ENCODE data around the gene PRODH. TPM values are rescaled to one million over a fixed set of nuclear protein-coding genes. Genes with fewer than 3 reads are reported as not detected.
"Not testable (repeated sequence)": the region's sequence is repeated elsewhere in the genome, so short reads cannot be mapped to it uniquely, and the experiment has no call there.

PRODH gene
- polyA plus RNA-seq, 1 of the 3 experiments (the other 2 are of a cell fraction) = 0.03 TPM

DNA sequence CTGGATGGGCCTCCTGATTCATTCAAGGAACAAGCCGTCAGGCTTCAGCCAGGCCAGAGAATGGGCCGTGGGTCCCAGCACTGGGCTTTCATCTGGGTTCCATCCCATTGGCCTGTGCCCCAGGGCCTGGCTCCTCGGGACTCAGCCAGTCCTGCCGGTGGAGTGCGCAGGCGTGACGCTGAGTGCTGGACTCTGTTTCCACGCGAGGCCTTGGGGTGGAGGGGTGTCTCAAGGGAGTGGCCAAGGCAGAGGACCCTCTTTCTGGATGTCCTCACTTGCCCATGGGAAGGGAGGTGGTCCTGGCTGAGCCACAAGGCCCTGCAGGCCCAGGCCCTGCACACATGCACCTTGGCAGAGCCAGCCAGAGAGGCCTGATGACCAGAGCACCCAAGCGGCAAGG lies 28.0 kb upstream of the PRODH start:
- H3K79me2 ChIP-seq (ENCODE audit: insufficient read depth); DNase-seq; H3K27me3 ChIP-seq (ENCODE audit: insufficient read depth); POLR2A ChIA-PET; H2AFZ ChIP-seq (ENCODE audit: low read depth); H3K36me3 ChIP-seq (replicated peaks in 1 of 2; ENCODE audit: control insufficient read depth in 1 of 2, insufficient read depth in 2 of 2, low read length in 1 of 2); H3K9me3 ChIP-seq; H3K9ac ChIP-seq; H3K4me3 ChIP-seq (ENCODE audit: low read depth in 2 of 2, low read length in 1 of 2); H3K4me2 ChIP-seq; H3F3A ChIP-seq (replicated peaks; ENCODE audit: insufficient read depth); H3K27ac ChIP-seq (ENCODE audit: low read depth in 2 of 2, low read length in 1 of 2); H4K20me1 ChIP-seq (ENCODE audit: insufficient read depth); CTCF ChIA-PET; H3K9me2 ChIP-seq: not testable (repeated sequence)
- peaks cover 0 to 18% of the 10 kb centered on the region in 2 experiments; a peak in 1 of 4 replicates for H3K4me1 ChIP-seq (ENCODE audit: control insufficient read depth in 1 of 2, insufficient read depth in 2 of 2, low read depth in 1 of 2, low read length in 1 of 2)
- WGBS (ENCODE audit: low lambda C conversion rate) = 47% methylated on average over 2 of the region's 10 CpGs

DNA sequence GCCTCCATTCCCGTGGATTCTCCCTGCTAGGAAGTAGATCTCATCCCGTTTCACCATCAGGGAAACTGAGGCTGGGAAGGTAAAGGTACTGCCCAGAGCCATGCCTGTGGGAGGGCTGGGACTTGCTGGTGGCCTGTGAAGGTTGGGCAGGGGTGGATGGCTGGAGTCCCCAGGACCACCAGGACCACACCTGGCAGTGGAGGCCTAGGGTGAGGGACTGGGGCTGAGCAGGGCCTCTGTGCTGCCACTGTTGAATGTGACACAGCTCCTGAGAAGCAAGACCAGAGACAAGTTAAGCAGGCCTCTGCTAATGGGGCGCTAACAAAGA lies 26.2 kb upstream of the PRODH start:
- H3K9me2 ChIP-seq = no peaks in the 10 kb centered on the region
- peaks cover 0 to 8% of the 10 kb centered on the region in 2 experiments; a peak in 1 of 4 replicates for H3K4me1 ChIP-seq (ENCODE audit: control insufficient read depth in 1 of 2, insufficient read depth in 2 of 2, low read depth in 1 of 2, low read length in 1 of 2)
- H2AFZ ChIP-seq (ENCODE audit: low read depth) = no peak overlapping the region
- H3K27ac ChIP-seq (ENCODE audit: low read depth in 2 of 2, low read length in 1 of 2) = no peak overlapping the region
- no peaks in the 10 kb centered on the region for H3K27me3 ChIP-seq (ENCODE audit: insufficient read depth)
- H3F3A ChIP-seq (replicated peaks; ENCODE audit: insufficient read depth) = no peaks in the 10 kb centered on the region
- no peaks in the 10 kb centered on the region for H3K36me3 ChIP-seq (replicated peaks in 1 of 2; ENCODE audit: control insufficient read depth in 1 of 2, insufficient read depth in 2 of 2, low read length in 1 of 2)
- no peaks in the 10 kb centered on the region for H3K9me3 ChIP-seq
- no peak overlapping the region for H3K4me3 ChIP-seq (ENCODE audit: low read depth in 2 of 2, low read length in 1 of 2)
- whole genome bisulfite sequencing (ENCODE audit: low lambda C conversion rate) = 52% methylated on average over 3 of the region's 3 CpGs
- ChIA-PET CTCF (no interaction called here), POLR2A (no interaction called here)
- H4K20me1 ChIP-seq (ENCODE audit: insufficient read depth) = no peaks in the 10 kb centered on the region
- no peak for DNase-seq
- no peak overlapping the region for H3K9ac ChIP-seq
- no peak for TF ChIP-seq MAX (IDR thresholded peaks at IDR 0.05; ENCODE audit: low read depth)
- TF ChIP-seq NFIC (IDR thresholded peaks at IDR 0.05; ENCODE audit: borderline replicate concordance) = no peak
- no peak for TF ChIP-seq USF2 (IDR thresholded peaks at IDR 0.05; ENCODE audit: borderline replicate concordance, low read depth, low read length)
- TF ChIP-seq, protein P1, sequence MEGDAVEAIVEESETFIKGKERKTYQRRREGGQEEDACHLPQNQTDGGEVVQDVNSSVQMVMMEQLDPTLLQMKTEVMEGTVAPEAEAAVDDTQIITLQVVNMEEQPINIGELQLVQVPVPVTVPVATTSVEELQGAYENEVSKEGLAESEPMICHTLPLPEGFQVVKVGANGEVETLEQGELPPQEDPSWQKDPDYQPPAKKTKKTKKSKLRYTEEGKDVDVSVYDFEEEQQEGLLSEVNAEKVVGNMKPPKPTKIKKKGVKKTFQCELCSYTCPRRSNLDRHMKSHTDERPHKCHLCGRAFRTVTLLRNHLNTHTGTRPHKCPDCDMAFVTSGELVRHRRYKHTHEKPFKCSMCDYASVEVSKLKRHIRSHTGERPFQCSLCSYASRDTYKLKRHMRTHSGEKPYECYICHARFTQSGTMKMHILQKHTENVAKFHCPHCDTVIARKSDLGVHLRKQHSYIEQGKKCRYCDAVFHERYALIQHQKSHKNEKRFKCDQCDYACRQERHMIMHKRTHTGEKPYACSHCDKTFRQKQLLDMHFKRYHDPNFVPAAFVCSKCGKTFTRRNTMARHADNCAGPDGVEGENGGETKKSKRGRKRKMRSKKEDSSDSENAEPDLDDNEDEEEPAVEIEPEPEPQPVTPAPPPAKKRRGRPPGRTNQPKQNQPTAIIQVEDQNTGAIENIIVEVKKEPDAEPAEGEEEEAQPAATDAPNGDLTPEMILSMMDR (IDR thresholded peaks at IDR 0.05) = no peak
- TF ChIP-seq TCF12 (IDR thresholded peaks at IDR 0.05) = no peak
- no peak for TF ChIP-seq SIN3A (IDR thresholded peaks at IDR 0.05; ENCODE audit: borderline replicate concordance, low read depth, low read length)
- TF ChIP-seq RXRA (IDR thresholded peaks at IDR 0.05; ENCODE audit: borderline replicate concordance, low read depth) = no peak
- no peak for TF ChIP-seq TEAD4 (IDR thresholded peaks at IDR 0.05; ENCODE audit: borderline replicate concordance, insufficient read depth)
- TF ChIP-seq POLR2AphosphoS5 (IDR thresholded peaks at IDR 0.05; ENCODE audit: low read depth, low read length) = no peak
- TF ChIP-seq, protein P2, sequence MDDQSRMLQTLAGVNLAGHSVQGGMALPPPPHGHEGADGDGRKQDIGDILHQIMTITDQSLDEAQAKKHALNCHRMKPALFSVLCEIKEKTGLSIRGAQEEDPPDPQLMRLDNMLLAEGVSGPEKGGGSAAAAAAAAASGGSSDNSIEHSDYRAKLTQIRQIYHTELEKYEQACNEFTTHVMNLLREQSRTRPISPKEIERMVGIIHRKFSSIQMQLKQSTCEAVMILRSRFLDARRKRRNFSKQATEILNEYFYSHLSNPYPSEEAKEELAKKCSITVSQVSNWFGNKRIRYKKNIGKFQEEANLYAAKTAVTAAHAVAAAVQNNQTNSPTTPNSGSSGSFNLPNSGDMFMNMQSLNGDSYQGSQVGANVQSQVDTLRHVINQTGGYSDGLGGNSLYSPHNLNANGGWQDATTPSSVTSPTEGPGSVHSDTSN (IDR thresholded peaks at IDR 0.05) = no peak
- TF ChIP-seq ELF1 (IDR thresholded peaks at IDR 0.05) = no peak
- TF ChIP-seq GABPA (IDR thresholded peaks at IDR 0.05; ENCODE audit: low read depth) = no peak
- TF ChIP-seq FOXJ3 (CRISPR knock-in tag; IDR thresholded peaks at IDR 0.05) = no peak
- no peak for TF ChIP-seq YY1 (IDR thresholded peaks at IDR 0.05; ENCODE audit: low read depth)
- TF ChIP-seq CHD2 (IDR thresholded peaks at IDR 0.05; ENCODE audit: low read length, partially characterized antibody) = no peak
- TF ChIP-seq RCOR1 (IDR thresholded peaks at IDR 0.05; ENCODE audit: low read length) = no peak
- no peak for TF ChIP-seq USF1 (IDR thresholded peaks at IDR 0.05; ENCODE audit: borderline replicate concordance, low read depth)
- TF ChIP-seq RAD21 (IDR thresholded peaks at IDR 0.05; ENCODE audit: low read length) = no peak
- TF ChIP-seq JUND (IDR thresholded peaks at IDR 0.05) = no peak
- no peaks in the 10 kb centered on the region for H3K79me2 ChIP-seq (ENCODE audit: insufficient read depth)
- H3K4me2 ChIP-seq = no peak overlapping the region

DNA sequence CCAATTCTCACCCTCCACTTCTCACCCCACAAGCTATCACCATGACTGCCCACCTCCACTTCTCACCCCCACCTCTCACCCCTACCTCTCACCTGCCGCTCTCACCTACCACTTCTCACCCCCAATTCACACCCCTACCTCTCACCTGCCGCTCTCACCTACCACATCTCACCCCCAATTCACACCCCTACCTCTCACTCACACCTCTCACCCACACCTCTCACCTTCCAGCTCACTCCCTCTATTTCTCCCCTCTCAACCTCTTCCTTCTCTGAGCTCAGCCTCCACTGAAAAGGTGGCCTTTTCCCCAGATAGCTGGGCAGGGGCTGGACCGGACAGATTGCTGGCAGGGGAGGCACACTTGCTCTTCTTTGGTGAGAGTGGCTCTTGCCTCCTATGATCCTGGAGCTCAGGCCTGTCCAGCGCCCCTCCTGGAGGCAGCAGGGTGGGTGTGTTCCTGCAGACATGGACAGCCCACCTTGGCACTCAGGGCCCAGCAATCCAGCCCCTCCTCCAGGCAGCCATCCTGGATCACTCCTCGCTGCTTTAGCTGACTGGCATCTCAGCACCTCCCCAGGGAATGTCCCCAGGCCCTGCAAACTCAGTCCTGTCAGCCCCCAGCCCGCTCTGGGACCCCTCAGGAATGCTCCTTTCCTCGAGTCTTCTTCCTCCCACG lies 25.7 kb upstream of the PRODH start:
- H3K9ac ChIP-seq; H3F3A ChIP-seq (replicated peaks; ENCODE audit: insufficient read depth); H3K36me3 ChIP-seq (replicated peaks in 1 of 2; ENCODE audit: control insufficient read depth in 1 of 2, insufficient read depth in 2 of 2, low read length in 1 of 2); H3K79me2 ChIP-seq (ENCODE audit: insufficient read depth); CTCF ChIA-PET; H3K27me3 ChIP-seq (ENCODE audit: insufficient read depth); H3K4me1 ChIP-seq (ENCODE audit: control insufficient read depth in 1 of 2, insufficient read depth in 2 of 2, low read depth in 1 of 2, low read length in 1 of 2); H3K27ac ChIP-seq (ENCODE audit: low read depth in 2 of 2, low read length in 1 of 2); DNase-seq; H3K4me2 ChIP-seq; POLR2A ChIA-PET; H2AFZ ChIP-seq (ENCODE audit: low read depth); H4K20me1 ChIP-seq (ENCODE audit: insufficient read depth); H3K9me3 ChIP-seq; H3K9me2 ChIP-seq; H3K4me3 ChIP-seq (ENCODE audit: low read depth in 2 of 2, low read length in 1 of 2): not testable (repeated sequence)
- 55% methylated on average over 7 of the region's 8 CpGs for WGBS (ENCODE audit: low lambda C conversion rate)
